Heart left ventricle (tissue), 13 donors: Measurements from ENCODE around the gene PDGFD.

ENCODE experiments used
- POLR2A ChIP-seq, 2 donors: fragments of 450-650 bp; IDR thresholded peaks; one replicate each; pipeline ENCODE4 v1.6.1; 2017; ENCODE audit warnings: antibody characterized with exemption in 2 of 2, mild to moderate bottlenecking in 2 of 2, moderate library complexity in 2 of 2
- TF ChIP-seq, protein P1 (sequence below), 12 donors: fragments of 200-600 bp; sonication (generic) in 4 of 12; IDR thresholded peaks; one replicate each; pipeline versions ENCODE4 v1.5.0 to v1.8.0; 2018 to 2022; ENCODE audit warnings: antibody characterized with exemption in 12 of 12, mild to moderate bottlenecking in 5 of 12
- donor health status: ischemic (EF 13 %, LVEDD 7.1; RV severe dilation, severe dysfunction).
- donor health status: DM: no; HTN: yes; CAD: no.
- donor health status: DM: no; HTN: no; CAD: no.
- donor health status: ischemic (EF 25% LVEDD 6.9; RV normal size, moderate dysfunction).
- donor health status: ischemic (EF 25% LVEDD 5.7; RV mildly dilated, moderate dysfunction).
- donor health status: ischemic (EF 35%, LVEDD 5.7; RV mildly dilated, moderate dysfunction).
- donor health status: nonischemic (EF 11% LVEDD 7.7; RV severe dilation, severe dysfunction).
- donor health status: DM: yes; HTN: yes; CAD: no.
- donor health status: PGD.
- donor health status: ischemic (EF 29% LVEDD 5.4; RV normal size, mild dysfunction).
- donor health status: nonischemic (EF 23%, LVEDD 6.1; RV moderate dilation, normal function).

DNA sequence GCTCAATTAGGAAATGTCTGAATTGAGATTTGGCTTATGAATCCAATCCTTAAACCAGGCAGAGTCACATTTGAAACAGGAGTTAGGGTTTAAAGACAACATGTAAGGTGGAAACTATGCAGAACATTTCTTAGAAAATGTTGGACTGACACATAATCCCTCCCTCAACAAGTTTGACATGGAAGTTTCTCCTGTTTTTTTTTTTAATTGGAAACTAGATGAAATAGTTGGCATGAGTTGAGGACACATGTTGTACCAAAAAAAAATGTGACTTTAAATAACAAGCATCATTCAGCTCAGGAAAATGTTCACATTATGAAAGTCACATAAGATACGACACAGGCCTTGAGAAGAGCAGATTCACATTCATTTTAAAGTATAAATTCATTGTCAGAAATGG lies 282.4 kb downstream of the PDGFD start:
- TF ChIP-seq, protein P1, sequence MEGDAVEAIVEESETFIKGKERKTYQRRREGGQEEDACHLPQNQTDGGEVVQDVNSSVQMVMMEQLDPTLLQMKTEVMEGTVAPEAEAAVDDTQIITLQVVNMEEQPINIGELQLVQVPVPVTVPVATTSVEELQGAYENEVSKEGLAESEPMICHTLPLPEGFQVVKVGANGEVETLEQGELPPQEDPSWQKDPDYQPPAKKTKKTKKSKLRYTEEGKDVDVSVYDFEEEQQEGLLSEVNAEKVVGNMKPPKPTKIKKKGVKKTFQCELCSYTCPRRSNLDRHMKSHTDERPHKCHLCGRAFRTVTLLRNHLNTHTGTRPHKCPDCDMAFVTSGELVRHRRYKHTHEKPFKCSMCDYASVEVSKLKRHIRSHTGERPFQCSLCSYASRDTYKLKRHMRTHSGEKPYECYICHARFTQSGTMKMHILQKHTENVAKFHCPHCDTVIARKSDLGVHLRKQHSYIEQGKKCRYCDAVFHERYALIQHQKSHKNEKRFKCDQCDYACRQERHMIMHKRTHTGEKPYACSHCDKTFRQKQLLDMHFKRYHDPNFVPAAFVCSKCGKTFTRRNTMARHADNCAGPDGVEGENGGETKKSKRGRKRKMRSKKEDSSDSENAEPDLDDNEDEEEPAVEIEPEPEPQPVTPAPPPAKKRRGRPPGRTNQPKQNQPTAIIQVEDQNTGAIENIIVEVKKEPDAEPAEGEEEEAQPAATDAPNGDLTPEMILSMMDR (IDR thresholded peaks at IDR 0.05) = no peak
- no peak for TF ChIP-seq POLR2A (IDR thresholded peaks at IDR 0.05)
